Progenitor cell of endocrine pancreas (in vitro differentiated cells): ENCODE results near the gene PLIN1. TPM values are rescaled to one million over a fixed set of nuclear protein-coding genes. Genes with fewer than 3 reads are reported as not detected.

Experiments used
- DNase-seq: peaks from one replicate; pipeline ENCODE4 v3.0.0; 2021; ENCODE audit warnings: low spot score; ENCODE audit not compliant: unreplicated experiment
- H3K27ac Mint-ChIP-seq: 2 replicates; pipeline ENCODE4 v1.8.0; 2021; ENCODE audit warnings: mild to moderate bottlenecking, moderate library complexity, mixed read lengths
- H3K27me3 Mint-ChIP-seq: 2 replicates; pipeline ENCODE4 v1.8.0; 2021; ENCODE audit warnings: mixed read lengths
- H3K36me3 Mint-ChIP-seq: 2 replicates; pipeline ENCODE4 v1.8.0; 2022; ENCODE audit warnings: mixed read lengths; ENCODE audit not compliant: insufficient read depth
- H3K4me1 Mint-ChIP-seq: 2 replicates; pipeline ENCODE4 v1.8.0; 2021; ENCODE audit warnings: low read depth, mixed read lengths
- H3K4me3 Mint-ChIP-seq: 2 replicates; pipeline ENCODE4 v1.8.0; 2021; ENCODE audit warnings: low read depth, mild to moderate bottlenecking, moderate library complexity, mixed read lengths
- H3K9me3 Mint-ChIP-seq: 2 replicates; pipeline ENCODE4 v1.8.0; 2021; ENCODE audit warnings: low read depth, mixed read lengths
- long read RNA-seq: library from polyadenylated mRNA; unstranded; transcript quantifications from one replicate; pipeline ENCODE4 v2.0.0, GENCODE V29; 2020
- total RNA-seq: library from RNA; stranded (reverse); gene quantifications from 2 replicates; pipeline ENCODE4 v1.2.1, GENCODE V29; 2021
- TF ChIP-seq, protein P1 (sequence below): fragments of 200-600 bp; sonication (generic); IDR thresholded peaks from one replicate; pipeline ENCODE4 v1.5.0; 2021; ENCODE audit warnings: antibody characterized with exemption, mild to moderate bottlenecking; ENCODE audit not compliant: unreplicated experiment

Gene PLIN1, protein sequence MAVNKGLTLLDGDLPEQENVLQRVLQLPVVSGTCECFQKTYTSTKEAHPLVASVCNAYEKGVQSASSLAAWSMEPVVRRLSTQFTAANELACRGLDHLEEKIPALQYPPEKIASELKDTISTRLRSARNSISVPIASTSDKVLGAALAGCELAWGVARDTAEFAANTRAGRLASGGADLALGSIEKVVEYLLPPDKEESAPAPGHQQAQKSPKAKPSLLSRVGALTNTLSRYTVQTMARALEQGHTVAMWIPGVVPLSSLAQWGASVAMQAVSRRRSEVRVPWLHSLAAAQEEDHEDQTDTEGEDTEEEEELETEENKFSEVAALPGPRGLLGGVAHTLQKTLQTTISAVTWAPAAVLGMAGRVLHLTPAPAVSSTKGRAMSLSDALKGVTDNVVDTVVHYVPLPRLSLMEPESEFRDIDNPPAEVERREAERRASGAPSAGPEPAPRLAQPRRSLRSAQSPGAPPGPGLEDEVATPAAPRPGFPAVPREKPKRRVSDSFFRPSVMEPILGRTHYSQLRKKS
- 0.24 and 0.40 TPM in 2 replicates for total RNA-seq
- long read RNA-seq = 0 reads

DNA sequence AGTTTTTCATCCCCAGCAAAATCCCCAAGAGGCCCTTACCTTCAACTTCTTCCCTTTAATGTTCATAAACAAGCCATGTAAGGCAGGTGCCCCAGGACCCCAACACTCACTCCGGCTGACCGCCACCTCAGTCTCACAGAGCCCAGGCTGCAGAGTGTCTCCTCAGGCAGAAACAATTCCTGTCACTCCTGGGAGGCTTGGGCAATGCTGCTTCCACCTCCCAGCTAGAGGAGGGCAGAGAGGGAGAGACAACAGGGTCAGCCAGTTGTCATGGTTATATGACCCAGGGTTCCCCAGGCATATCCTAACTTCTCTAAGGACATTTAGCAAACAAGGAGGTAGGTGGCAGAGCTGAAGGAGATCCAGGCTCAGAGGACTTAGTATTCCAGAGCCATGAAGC, at the start of gene PLIN1:
Gene PLIN1, minus strand, starts transcription at position 156 of the 400 bp plus-strand sequence. CDS start 1,878 bp downstream, outside the sequence.
- Mint-ChIP-seq H3K27me3 (peaks cover 2% of the 10 kb centered on the region), H3K27ac (no peak within 1 kb of the TSS), H3K4me1 (peaks cover 2% of the 10 kb centered on the region), H3K4me3 (no peak within 1 kb of the TSS), H3K9me3 (no peaks in the 10 kb centered on the region), H3K36me3 (peaks cover 3% of the 10 kb centered on the region)
- DNase-seq = no peak
- TF ChIP-seq, protein P1, sequence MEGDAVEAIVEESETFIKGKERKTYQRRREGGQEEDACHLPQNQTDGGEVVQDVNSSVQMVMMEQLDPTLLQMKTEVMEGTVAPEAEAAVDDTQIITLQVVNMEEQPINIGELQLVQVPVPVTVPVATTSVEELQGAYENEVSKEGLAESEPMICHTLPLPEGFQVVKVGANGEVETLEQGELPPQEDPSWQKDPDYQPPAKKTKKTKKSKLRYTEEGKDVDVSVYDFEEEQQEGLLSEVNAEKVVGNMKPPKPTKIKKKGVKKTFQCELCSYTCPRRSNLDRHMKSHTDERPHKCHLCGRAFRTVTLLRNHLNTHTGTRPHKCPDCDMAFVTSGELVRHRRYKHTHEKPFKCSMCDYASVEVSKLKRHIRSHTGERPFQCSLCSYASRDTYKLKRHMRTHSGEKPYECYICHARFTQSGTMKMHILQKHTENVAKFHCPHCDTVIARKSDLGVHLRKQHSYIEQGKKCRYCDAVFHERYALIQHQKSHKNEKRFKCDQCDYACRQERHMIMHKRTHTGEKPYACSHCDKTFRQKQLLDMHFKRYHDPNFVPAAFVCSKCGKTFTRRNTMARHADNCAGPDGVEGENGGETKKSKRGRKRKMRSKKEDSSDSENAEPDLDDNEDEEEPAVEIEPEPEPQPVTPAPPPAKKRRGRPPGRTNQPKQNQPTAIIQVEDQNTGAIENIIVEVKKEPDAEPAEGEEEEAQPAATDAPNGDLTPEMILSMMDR = no peak

DNA sequence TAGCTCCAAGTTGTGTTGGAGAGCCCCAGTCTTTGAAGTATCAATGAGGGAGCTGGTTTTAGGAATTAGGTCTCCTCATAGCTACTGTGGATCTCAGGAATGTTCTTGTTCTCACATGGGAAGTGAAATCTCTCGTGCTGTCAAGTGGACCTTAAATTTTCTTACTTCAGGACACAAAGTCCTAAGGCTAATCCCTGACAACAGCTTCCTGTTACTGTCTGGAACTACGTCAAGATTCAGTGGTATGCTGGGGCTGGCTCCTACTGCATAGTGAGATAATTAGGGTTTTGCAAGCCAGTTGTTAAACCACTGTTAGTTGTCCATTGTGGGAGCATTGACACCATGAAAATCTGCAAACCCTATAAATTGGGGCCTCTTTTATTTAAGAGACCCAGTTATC, 49.1 kb upstream of the PLIN1 start:
- no peak for DNase-seq
- no peak overlapping the region for H3K27ac Mint-ChIP-seq
- TF ChIP-seq, protein P1 = no peak
- H3K27me3 Mint-ChIP-seq = peaks cover 22% of the 10 kb centered on the region
- H3K4me3 Mint-ChIP-seq = no peak overlapping the region
- H3K36me3 Mint-ChIP-seq = no peaks in the 10 kb centered on the region
- no peaks in the 10 kb centered on the region for H3K4me1 Mint-ChIP-seq
- H3K9me3 Mint-ChIP-seq = peaks cover 3% of the 10 kb centered on the region

DNA sequence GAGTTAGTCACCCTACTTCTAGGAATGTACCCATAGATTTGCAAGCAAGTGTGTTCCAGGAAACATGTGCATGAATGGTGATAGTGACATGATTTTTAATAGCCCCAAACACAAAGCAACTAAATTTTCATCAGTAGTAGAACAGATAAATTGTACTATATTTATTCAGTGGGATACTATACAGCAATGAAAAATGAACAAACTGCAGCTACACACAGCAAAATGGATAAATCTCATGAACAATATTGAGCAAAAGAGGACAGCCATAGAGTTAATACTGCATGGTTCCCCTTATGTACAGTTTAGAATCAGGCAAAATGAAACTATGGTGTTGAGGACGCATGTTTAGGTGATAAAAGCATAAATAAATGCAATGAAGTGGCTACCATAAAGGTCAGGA, 45.9 kb upstream of the PLIN1 start:
- Mint-ChIP-seq H3K4me3 (no peak overlapping the region), H3K36me3 (no peaks in the 10 kb centered on the region), H3K27ac (no peak overlapping the region), H3K27me3 (peaks cover 20% of the 10 kb centered on the region), H3K4me1 (no peaks in the 10 kb centered on the region), H3K9me3 (peaks cover 3% of the 10 kb centered on the region)
- TF ChIP-seq, protein P1 = no peak
- DNase-seq = no peak

DNA sequence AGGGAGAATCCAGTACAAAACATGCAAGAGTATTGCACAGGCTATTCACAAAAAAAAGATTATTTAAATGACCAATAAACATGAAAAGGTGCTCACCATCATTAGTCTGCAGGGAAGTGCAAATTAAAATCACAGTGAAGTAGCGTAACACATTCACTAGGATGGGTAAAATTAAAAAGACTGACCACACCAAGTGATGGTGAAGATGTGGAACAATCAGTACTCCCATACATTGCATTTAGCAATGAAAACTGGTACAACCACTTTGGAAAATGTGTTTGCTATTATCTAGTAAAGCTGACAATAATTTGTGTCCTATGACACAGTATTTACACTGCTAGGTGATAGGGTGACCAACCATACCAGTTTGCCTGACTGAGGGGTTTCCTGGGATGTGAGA, 45.5 kb upstream of the PLIN1 start:
- H3K4me1 Mint-ChIP-seq = no peaks in the 10 kb centered on the region
- peaks cover 20% of the 10 kb centered on the region for H3K27me3 Mint-ChIP-seq
- no peaks in the 10 kb centered on the region for H3K36me3 Mint-ChIP-seq
- no peak overlapping the region for H3K27ac Mint-ChIP-seq
- no peak for DNase-seq
- H3K9me3 Mint-ChIP-seq = peaks cover 3% of the 10 kb centered on the region
- H3K4me3 Mint-ChIP-seq = no peak overlapping the region
- TF ChIP-seq, protein P1 = no peak

DNA sequence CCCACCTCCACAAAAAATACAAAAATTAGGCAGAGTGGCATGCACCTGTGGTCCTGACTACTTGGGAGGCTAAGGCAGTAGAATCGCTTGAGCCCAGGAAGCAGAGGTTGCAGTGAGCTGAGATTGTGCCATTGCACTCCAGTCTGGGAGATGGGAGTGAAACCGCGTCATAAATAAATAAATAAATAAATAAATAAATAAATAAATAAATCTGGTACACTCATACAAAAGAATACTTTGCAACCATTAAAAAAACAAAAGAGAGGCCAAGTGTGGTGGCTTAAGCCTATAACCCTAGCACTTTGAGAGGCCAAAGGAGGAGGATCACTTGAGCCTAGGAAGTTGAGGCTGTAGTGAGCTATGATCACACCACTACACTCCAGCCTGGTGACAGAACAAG, 43.9 kb upstream of the PLIN1 start:
- Mint-ChIP-seq H3K4me3 (no peak overlapping the region), H3K27me3 (peaks cover 20% of the 10 kb centered on the region), H3K36me3 (no peaks in the 10 kb centered on the region), H3K27ac (no peak overlapping the region), H3K9me3 (peaks cover 3% of the 10 kb centered on the region), H3K4me1 (no peaks in the 10 kb centered on the region)
- no peak for DNase-seq
- TF ChIP-seq, protein P1 = no peak
